Left kidney (tissue), 2 donors: ENCODE results near the gene TPR. TPM values are rescaled to one million over a fixed set of nuclear protein-coding genes. Genes with fewer than 3 reads are reported as not detected.

Source experiments
- DNase-seq: peaks from one replicate; pipeline ENCODE4 v3.0.0-alpha.2; 2013
- polyA plus RNA-seq: library from polyadenylated mRNA; unstranded; fragments of 120-200 nt; gene quantifications from one replicate; pipeline ENCODE4 v1.2.1, GENCODE V29; 2013; ENCODE audit not compliant: insufficient read length

Gene TPR
- polyA plus RNA-seq, 1 donor: 141 TPM

DNA sequence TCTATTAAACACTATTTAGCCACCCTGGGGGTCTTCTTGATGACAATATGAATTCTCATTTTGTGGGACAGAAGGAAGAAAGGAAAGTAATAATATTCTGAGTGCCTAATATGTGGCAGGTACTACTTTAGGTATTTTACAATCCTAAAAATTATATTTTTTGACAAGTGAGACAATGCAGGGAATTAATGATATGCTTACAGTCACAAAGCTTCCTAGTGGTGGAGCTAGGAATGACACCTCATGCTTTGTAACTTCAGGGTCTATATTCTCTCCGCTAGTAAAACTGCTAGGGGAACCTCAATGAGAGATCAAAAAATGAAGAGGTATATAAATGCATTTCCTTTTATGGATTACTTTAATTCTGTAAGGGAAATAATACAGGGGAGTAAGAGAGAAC is 44.3 kb downstream of the TPR start:
- no peak for DNase-seq

DNA sequence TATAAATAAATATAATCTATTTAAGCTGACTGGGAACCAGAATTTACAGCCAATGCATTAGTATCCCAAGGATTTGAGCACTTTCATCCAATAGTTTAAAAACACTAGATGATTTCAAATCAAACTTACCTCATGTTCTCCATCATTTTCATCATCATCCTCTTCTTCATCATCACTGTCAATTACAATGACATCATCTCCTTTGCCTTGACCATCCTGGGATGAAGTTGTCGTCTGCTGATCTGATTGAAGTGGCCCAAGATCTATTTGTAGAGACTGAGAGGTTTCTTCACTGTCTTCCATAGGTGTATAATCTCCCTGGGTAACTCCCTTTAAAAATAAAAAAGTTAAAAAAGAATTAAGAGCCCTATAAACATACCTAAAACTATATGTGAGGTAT is 47.7 kb downstream of the TPR start:
- no peak for DNase-seq

DNA sequence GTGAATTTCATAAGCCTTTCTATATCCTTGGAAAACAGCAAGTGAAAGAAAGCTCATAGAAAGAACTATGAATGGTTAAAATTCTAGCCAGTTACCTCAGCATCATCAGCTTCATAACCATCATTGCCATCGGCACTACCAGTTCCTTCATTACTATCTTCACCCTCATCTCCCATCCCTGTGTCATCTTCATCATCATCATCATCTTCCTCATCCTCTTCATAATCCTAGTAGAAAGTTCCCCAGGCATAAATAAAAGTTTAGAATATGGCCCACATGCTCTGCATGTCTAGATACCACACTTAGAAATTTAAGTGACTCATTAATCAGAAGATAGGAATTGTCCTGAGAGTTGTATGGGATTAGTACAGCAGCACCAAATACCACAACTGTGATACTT is 49.0 kb downstream of the TPR start:
- DNase-seq: no peak

- DNase-seq: no peak
These were observed 49.8 kb downstream of the TPR start for GRCh38 chr1:186325239-186325638.

DNA sequence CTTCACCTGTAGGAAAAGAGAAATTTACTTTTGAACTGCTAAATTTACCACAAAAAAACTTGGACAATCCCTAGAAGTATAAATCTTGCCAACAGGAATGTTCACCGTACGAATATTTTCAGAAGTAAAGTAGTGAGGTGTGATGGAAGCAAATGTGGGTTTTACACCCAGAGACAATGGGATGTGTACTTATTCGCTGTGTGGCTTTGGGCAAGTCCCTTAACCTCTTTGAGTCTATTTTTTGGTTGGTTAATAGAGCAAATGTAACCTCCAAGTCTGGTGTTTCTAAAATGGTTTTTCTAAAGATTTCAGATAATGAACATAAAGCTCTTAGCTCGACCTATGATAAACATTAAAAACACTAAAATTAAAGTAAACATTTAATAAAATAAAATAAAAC is 51.2 kb downstream of the TPR start:
- DNase-seq: no peak

DNA sequence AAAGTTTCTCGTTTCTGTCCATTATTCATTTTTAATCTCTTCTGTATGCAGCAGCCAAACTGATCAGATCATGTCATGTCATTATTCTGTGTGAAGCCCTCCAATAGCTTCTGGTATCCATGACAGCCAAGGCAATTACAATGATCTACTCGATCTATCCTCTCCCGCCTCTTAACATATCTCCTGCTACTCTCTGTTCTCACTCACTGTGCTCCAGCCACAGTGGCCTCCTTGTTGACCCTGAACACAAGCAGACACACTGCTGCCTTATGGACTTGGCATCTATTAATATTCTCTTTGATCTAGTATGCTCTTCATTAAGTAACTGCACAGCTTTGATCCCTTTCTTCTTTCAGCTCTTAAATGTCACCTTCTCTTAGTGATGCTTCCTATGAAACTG is 59.5 kb downstream of the TPR start:
- no peak for DNase-seq

DNA sequence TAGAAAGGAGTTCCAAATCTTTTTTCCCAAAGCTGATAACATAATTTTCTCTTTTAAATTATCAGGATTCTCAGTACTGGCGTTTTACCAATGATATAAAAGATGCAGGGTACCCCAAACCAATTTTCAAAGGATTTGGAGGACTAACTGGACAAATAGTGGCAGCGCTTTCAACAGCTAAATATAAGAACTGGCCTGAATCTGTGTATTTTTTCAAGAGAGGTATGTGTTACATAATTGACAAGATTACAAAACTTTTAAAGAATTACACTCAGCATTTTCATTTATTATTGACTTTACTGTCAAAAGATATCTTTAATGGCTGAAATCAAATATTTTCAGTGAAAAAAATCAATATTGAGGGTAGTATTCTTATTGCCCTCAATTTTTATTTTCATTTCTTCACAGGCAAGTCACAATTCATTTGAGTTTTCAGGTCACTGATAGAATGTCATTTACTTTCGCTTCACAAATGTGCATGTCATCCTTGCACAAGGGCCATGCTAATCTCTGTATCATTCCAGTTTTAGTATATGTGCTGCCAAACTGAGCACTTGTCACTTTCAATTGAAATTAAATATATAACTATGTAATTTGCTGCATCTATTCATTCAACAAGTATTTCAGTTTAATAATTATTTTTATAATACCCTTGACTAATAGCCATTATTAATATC is 63.5 kb downstream of the TPR start:
- DNase-seq: no peak

- DNase-seq: no peak
These were observed 64.7 kb downstream of the TPR start for GRCh38 chr1:186310307-186310706.

DNA sequence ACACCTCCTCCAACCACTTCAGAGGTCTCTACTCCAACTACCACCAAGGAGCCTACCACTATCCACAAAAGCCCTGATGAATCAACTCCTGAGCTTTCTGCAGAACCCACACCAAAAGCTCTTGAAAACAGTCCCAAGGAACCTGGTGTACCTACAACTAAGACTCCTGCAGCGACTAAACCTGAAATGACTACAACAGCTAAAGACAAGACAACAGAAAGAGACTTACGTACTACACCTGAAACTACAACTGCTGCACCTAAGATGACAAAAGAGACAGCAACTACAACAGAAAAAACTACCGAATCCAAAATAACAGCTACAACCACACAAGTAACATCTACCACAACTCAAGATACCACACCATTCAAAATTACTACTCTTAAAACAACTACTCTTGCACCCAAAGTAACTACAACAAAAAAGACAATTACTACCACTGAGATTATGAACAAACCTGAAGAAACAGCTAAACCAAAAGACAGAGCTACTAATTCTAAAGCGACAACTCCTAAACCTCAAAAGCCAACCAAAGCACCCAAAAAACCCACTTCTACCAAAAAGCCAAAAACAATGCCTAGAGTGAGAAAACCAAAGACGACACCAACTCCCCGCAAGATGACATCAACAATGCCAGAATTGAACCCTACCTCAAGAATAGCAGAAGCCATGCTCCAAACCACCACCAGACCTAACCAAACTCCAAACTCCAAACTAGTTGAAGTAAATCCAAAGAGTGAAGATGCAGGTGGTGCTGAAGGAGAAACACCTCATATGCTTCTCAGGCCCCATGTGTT is 66.6 kb downstream of the TPR start:
- no peak for DNase-seq

GRCh38 chr1:186307445-186307844 is 67.6 kb downstream of the TPR start:
- no peak for DNase-seq

GRCh38 chr1:186306533-186306932 is 68.5 kb downstream of the TPR start:
- no peak for DNase-seq

- DNase-seq: no peak
These were observed 69.8 kb downstream of the TPR start for GRCh38 chr1:186304982-186305949.

GRCh38 chr1:186303911-186304310 is 71.1 kb downstream of the TPR start:
- DNase-seq: no peak

- DNase-seq: no peak
These were observed 72.6 kb downstream of the TPR start for GRCh38 chr1:186302381-186302920.

DNA sequence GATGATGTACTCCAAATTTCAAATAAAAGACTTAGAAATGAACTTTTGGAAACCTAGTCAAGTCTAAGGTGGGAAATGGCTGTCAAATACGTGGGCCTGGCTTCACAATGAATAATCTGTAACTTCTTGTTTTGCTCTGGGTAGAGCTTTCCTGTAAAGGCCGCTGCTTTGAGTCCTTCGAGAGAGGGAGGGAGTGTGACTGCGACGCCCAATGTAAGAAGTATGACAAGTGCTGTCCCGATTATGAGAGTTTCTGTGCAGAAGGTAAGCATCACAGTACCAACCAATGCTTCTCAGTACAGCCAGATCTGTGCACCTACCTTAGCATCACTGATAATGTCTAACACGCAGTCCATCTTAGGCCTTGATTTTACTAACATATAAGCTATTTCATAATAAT is 73.6 kb downstream of the TPR start:
- no peak for DNase-seq

DNA sequence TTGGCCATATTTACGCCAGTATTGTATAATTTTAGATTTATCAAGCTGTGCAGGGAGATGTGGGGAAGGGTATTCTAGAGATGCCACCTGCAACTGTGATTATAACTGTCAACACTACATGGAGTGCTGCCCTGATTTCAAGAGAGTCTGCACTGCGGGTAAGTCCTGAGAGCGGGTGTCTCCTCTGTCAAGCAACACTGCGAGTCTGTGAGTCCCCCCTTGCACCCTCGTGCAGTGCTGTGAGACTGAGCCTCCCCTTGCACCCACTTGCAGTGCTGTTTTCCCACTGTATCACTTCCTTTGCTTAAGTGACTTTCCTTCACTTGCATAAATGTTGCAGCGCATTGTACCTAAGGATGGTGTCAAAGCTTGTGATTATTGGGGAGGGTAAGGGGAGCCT is 75.0 kb downstream of the TPR start:
- no peak for DNase-seq

DNA sequence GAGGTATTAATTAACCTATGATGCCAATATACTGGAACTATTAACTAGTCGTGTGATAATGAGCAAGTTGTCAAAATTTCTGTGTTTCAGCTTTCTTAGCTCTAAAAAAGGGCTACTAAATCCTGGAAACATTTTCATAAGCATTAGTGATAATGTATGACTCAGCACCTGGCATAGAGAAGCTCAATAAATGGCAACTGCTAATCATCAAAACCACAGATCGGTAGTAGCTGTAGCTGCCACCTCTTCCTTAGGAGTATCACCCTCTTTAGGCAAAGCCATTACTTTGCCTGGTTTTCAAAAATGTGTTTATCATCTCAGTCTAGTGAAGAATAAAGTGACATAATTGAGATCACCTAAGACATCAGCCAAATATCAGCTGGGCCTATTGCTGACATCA is 75.5 kb downstream of the TPR start:
- DNase-seq: no peak

- no peak for DNase-seq
These were observed 76.2 kb downstream of the TPR start for GRCh38 chr1:186298851-186299250.

DNA sequence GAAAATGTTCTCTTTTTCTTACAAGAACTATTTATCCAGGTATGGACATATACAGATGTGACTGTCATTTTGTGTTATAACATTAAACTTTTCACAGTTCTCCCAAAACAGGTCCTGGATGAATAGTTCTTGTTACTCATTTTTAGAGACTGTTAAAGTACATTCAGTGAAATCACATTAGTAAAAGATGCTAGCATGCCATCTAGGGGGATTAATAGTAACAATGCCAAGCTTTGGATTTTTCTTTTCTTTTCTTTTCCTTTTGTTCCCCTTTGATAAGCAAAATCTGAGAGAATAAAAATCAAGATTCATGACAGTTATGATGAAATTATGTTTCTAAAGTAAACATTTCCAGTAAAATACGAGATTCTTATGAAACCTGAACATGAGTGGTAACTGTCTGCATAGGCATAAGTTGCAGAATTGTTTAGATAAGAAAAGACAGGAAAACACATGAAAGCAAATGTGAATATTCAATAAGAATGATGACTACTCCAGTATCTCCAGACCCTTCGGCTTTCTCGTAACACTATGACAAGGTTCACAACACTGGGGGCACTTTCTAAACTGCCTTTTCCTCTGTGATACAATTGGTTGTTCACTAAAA is 77.5 kb downstream of the TPR start:
- no peak for DNase-seq

- no peak for DNase-seq
These were observed 79.1 kb downstream of the TPR start, which contains the start of gene PRG4 for GRCh38 chr1:186295980-186296379. Gene PRG4 (plus strand): TSS chr1:186296279.

DNA sequence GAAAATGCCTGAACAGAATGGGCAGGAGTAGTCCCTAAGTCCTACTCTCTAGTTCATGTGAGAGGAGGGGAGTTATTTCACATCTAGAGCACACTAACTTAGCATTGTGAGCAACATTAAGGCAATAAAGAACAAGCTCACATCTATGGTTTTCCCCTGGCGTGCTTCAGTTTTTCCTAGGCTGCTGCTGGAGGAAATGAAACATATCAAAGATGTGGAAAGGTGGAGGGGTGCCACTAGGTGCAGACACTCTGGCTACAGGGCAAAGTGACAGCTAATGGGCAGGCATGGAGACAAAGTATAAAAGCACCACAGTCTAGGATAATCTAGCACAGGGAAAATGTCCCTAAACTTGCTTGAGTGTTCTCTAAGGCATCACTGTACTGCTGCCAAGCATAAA is 82.2 kb downstream of the TPR start:
- no peak for DNase-seq

GRCh38 chr1:186291271-186291670 is 83.8 kb downstream of the TPR start:
- no peak for DNase-seq
